Measurements from ENCODE around the gene UHRF2.
"Not testable (repeated sequence)": the region's sequence is repeated elsewhere in the genome, so short reads cannot be mapped to it uniquely, and the experiment has no call there.

The UHRF2 gene, protein sequence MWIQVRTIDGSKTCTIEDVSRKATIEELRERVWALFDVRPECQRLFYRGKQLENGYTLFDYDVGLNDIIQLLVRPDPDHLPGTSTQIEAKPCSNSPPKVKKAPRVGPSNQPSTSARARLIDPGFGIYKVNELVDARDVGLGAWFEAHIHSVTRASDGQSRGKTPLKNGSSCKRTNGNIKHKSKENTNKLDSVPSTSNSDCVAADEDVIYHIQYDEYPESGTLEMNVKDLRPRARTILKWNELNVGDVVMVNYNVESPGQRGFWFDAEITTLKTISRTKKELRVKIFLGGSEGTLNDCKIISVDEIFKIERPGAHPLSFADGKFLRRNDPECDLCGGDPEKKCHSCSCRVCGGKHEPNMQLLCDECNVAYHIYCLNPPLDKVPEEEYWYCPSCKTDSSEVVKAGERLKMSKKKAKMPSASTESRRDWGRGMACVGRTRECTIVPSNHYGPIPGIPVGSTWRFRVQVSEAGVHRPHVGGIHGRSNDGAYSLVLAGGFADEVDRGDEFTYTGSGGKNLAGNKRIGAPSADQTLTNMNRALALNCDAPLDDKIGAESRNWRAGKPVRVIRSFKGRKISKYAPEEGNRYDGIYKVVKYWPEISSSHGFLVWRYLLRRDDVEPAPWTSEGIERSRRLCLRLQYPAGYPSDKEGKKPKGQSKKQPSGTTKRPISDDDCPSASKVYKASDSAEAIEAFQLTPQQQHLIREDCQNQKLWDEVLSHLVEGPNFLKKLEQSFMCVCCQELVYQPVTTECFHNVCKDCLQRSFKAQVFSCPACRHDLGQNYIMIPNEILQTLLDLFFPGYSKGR

DNA sequence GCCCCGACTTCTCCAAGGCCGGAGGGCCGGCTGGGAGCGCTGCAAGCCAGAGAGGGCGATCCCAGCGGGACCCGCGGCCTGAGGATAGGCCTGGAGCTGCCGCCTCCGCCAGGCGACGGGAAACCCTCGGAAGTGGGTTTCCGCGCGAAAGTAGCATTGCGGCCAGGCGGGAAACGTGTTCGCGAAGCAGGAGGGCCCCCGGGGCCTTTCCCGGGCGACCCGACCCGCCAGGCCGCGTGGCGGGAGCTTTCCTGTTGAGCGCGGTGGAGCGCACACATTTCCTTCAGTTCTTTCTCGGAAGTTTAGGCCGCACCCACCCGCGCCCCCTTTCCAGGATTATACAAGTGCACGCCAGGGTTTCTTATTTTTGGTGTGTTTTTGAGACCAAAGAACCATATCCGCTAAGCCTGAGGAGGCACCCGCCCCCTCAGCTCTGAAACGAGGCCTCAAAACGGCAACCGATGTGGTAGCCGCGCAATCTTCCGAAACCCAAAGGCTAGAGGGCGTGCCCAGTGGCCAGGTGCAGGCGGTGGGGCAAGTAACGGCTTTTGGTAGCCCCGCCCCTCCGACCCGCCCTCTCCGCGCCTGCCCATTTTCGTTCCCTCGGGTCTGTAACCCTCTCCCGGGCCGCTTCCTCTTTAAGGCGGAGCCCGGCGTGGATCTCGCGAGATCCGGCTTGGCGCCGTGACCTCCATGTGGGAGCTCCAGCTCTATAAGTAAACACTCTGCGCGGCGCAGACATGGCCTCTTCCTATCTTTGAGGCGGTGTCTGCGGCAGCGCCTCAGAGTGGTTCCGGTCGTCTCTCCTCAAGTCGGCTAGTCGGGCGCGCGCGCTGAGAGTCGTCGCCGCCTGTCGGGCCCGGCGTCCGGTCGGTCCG, at the start of gene UHRF2:
TSS of gene UHRF2 (plus strand) at position 713 of the 878 bp plus-strand sequence. CDS start 292 bp downstream, outside the sequence.
- Histone ChIP-seq H3K36me3 (ENCODE audit: control insufficient read depth, insufficient read depth, low read length) (0 out of 2 replicates have a peak, but pooled peaks cover 2% of the 10 kb centered on the region), H3K9ac (ENCODE audit: low read depth, low read length) (peak within 1 kb of the TSS; percentile 91), H3K9me3 (ENCODE audit: control insufficient read depth, insufficient read depth, low read length) (no peaks in the 10 kb centered on the region), H3K4me1 (ENCODE audit: control insufficient read depth, insufficient read depth, low read length) (peaks cover 19% of the 10 kb centered on the region), H3K27ac (ENCODE audit: low read depth, low read length) (peak within 1 kb of the TSS; percentile 77), H3K27me3 (ENCODE audit: control insufficient read depth, insufficient read depth, low read length) (peaks cover 14% of the 10 kb centered on the region), H3K4me3 (ENCODE audit: low read depth, low read length) (peak within 1 kb of the TSS; percentile 97)

DNA sequence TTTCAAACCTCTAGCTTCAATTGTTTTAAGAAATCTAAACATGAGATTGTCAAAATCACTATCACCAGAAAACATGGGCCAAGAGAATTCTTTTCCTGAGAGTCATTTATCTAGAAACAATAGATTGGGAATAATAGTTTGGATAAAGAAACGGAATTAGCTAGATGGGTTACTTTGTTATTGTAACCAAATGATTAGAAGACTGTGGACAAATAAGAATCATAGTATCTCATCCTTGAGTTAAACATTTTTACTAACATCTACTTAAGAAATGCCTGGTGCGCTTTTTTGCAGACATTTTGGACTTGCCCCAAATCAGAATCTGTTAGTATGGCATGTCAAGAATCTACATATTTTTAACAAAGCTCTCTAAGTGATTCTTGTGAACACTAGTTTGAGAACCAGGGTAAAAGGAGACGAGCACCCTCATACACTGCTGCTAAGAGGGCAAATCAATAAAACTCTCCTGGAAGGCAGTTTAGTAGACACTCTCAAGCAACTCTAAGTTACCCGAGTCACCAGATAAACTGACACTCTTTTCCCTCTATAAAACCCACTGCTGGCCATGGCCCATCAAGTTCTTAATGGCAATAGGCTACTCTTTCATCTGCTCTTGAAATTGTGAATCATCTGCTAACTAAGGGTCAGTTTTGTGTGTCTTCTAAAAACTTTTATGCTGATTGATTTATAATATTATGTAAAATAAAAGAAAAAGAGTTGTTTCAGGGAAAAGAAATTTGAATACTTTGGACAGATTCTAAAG, 45.7 kb upstream of the UHRF2 start:
- H3K4me1 ChIP-seq (ENCODE audit: control insufficient read depth, insufficient read depth, low read length), result no peaks in the 10 kb centered on the region
- H3K36me3 ChIP-seq (ENCODE audit: control insufficient read depth, insufficient read depth, low read length), result no peaks in the 10 kb centered on the region
- no peak overlapping the region for H3K4me3 ChIP-seq (ENCODE audit: low read depth, low read length)
- no peak overlapping the region for H3K27ac ChIP-seq (ENCODE audit: low read depth, low read length)
- H3K9ac ChIP-seq (ENCODE audit: low read depth, low read length), result no peak overlapping the region
- H3K9me3 ChIP-seq (ENCODE audit: control insufficient read depth, insufficient read depth, low read length), result peaks cover 10% of the 10 kb centered on the region
- H3K27me3 ChIP-seq (ENCODE audit: control insufficient read depth, insufficient read depth, low read length), result no peaks in the 10 kb centered on the region

DNA sequence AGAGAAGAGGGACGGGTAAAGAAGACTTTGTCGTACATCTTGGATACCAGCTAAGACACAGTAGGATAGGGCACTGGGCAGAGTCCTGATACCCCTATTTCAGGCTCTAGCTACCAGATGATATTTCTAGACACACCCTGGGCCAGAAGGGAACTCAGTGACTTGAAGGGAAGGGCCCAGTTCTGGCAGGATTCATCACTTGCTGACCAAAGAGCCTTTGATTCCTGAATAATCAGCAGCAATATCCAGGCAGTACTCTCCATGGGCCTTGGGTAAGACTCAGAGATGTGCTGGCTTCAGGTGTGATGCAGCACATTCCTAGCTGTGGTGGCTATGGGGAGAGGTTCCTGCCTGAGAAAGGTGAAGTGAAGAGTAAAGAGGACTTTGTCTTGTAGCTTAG, 44.2 kb upstream of the UHRF2 start:
- no peak overlapping the region for H3K27ac ChIP-seq (ENCODE audit: low read depth, low read length)
- H3K9me3 ChIP-seq (ENCODE audit: control insufficient read depth, insufficient read depth, low read length), result peaks cover 12% of the 10 kb centered on the region
- no peaks in the 10 kb centered on the region for H3K36me3 ChIP-seq (ENCODE audit: control insufficient read depth, insufficient read depth, low read length)
- H3K27me3 ChIP-seq (ENCODE audit: control insufficient read depth, insufficient read depth, low read length), result no peaks in the 10 kb centered on the region
- no peaks in the 10 kb centered on the region for H3K4me1 ChIP-seq (ENCODE audit: control insufficient read depth, insufficient read depth, low read length)
- no peak overlapping the region for H3K9ac ChIP-seq (ENCODE audit: low read depth, low read length)
- H3K4me3 ChIP-seq (ENCODE audit: low read depth, low read length), result no peak overlapping the region

DNA sequence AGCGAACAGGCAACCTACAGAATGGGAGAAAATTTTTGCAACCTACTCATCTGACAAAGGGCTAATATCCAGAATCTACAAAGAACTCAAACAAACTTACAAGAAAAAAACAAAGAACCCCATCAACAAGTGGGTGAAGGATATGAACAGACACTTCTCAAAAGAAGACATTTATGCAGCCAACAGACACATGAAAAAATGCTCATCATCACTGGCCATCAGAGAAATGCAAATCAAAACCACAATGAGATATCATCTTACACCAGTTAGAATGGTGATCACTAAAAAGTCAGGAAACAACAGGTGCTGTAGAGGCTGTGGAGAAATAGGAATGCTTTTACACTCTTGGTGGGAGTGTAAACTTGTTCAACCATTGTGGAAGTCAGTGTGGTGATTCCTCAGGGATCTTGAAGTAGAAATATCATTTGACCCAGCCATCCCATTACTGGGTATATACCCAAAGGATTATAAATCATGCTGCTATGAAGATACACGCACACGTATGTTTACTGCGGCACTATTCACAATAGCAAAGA, 31.5 kb upstream of the UHRF2 start:
- not testable (repeated sequence) for H3K27ac ChIP-seq (ENCODE audit: low read depth, low read length); H3K36me3 ChIP-seq (ENCODE audit: control insufficient read depth, insufficient read depth, low read length); H3K4me1 ChIP-seq (ENCODE audit: control insufficient read depth, insufficient read depth, low read length); H3K27me3 ChIP-seq (ENCODE audit: control insufficient read depth, insufficient read depth, low read length); H3K9ac ChIP-seq (ENCODE audit: low read depth, low read length); H3K9me3 ChIP-seq (ENCODE audit: control insufficient read depth, insufficient read depth, low read length); H3K4me3 ChIP-seq (ENCODE audit: low read depth, low read length)

DNA sequence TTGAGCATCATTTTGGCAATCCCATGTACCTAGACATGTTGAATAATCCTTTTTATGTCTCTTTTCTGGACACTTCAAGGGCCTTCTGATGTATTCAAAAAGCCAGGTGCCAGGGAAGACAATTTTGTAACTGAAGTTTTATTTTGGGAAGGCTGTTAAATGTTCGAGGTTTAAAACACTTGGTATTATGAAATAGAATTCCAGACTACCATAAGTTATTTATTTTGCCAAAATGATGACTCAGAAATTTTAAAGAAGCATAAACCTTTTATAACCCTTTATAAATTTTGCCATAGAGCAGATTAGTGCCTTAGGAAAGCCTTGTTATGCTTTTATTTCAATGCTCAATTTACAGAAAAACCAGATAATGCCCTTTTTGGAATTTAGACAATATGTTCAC, 30.3 kb upstream of the UHRF2 start:
- H3K9me3 ChIP-seq (ENCODE audit: control insufficient read depth, insufficient read depth, low read length), result no peaks in the 10 kb centered on the region

DNA sequence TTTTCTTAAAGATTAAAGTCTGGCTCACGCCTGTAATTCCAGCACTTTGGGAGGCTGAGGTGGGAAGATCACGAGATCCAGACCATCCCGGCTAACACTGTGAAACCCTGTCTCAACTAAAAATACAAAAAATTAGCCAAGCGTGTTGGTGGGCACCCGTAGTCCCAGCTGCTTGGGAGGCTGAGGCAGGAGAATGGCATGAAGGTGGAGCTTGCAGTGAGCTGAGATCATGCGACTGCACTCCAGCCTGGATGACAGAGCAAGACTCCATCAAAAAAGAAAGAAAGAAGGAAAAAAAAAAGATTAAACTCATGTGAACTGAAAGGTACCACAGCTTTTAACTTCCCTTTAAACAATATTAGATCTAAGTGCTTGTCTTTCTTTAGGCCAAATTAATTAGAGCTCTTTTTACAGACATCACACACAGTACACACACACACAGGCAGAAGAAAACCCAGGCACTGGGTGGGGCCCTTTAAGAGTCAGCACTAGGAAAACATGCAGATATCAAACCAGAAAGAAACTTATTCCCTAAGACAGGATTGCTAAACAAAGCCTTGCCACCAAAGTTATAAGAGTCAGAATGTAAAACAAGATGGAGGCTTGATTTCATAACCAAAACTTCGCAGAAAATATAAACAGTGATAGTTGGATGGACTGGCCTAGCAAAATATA, 29.3 kb upstream of the UHRF2 start:
- H3K27ac ChIP-seq (ENCODE audit: low read depth, low read length), result no peak overlapping the region
- H3K4me3 ChIP-seq (ENCODE audit: low read depth, low read length), result no peak overlapping the region
- no peaks in the 10 kb centered on the region for H3K9me3 ChIP-seq (ENCODE audit: control insufficient read depth, insufficient read depth, low read length)
- no peak overlapping the region for H3K9ac ChIP-seq (ENCODE audit: low read depth, low read length)
- H3K4me1 ChIP-seq (ENCODE audit: control insufficient read depth, insufficient read depth, low read length), result no peaks in the 10 kb centered on the region
- no peaks in the 10 kb centered on the region for H3K27me3 ChIP-seq (ENCODE audit: control insufficient read depth, insufficient read depth, low read length)
- no peaks in the 10 kb centered on the region for H3K36me3 ChIP-seq (ENCODE audit: control insufficient read depth, insufficient read depth, low read length)

More for the DNA sequence above, 30.3 kb upstream of the UHRF2 start:
- no peaks in the 10 kb centered on the region for H3K36me3 ChIP-seq (ENCODE audit: control insufficient read depth, insufficient read depth, low read length)
- no peak overlapping the region for H3K27ac ChIP-seq (ENCODE audit: low read depth, low read length)
- H3K4me3 ChIP-seq (ENCODE audit: low read depth, low read length), result no peak overlapping the region
- no peaks in the 10 kb centered on the region for H3K27me3 ChIP-seq (ENCODE audit: control insufficient read depth, insufficient read depth, low read length)
- no peak overlapping the region for H3K9ac ChIP-seq (ENCODE audit: low read depth, low read length)
- H3K4me1 ChIP-seq (ENCODE audit: control insufficient read depth, insufficient read depth, low read length), result no peaks in the 10 kb centered on the region

DNA sequence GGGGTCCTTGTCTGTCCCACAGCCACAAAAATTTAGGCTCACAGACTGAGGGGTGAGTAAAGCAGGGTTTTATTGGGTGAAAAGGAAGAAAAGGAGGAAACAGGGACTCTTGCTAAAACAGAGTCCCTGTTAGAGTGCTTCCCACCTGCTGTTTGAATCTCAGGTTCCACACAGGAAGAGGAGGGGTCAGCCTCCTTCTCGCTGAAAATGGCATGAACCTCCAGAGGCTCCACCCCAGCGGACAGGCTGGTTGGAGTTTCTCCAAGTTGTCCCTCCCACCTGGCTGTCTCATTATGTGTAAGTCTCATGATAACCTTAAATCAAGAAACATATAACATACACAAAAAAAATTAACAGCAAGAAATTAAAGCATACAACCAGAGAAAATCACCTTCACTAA, 28.3 kb upstream of the UHRF2 start:
- H3K27me3 ChIP-seq (ENCODE audit: control insufficient read depth, insufficient read depth, low read length), result no peaks in the 10 kb centered on the region
- no peaks in the 10 kb centered on the region for H3K4me1 ChIP-seq (ENCODE audit: control insufficient read depth, insufficient read depth, low read length)
- no peak overlapping the region for H3K4me3 ChIP-seq (ENCODE audit: low read depth, low read length)
- no peaks in the 10 kb centered on the region for H3K36me3 ChIP-seq (ENCODE audit: control insufficient read depth, insufficient read depth, low read length)
- no peak overlapping the region for H3K9ac ChIP-seq (ENCODE audit: low read depth, low read length)
- no peak overlapping the region for H3K27ac ChIP-seq (ENCODE audit: low read depth, low read length)
- no peaks in the 10 kb centered on the region for H3K9me3 ChIP-seq (ENCODE audit: control insufficient read depth, insufficient read depth, low read length)

DNA sequence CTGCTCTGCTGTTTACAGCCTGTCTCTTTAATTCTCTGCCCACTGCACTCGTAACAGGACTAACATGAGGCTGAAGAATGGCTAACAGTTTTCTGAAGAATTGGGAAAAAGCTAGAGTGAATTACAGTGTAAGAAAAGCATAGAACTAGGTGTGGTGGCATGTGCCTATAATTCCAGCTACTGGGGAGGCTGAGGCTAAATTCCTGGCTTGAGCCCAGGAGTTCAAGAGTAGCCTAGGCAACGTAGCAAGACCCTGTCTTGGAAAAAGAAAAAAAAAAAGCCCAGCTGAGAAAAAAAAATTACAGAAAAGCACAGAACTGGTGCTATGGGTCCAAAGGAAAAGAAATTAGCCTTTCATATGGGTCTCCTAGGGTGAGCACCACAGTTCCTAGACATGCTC, 13.9 kb upstream of the UHRF2 start:
- Histone ChIP-seq H3K4me1 (ENCODE audit: control insufficient read depth, insufficient read depth, low read length) (no peaks in the 10 kb centered on the region), H3K4me3 (ENCODE audit: low read depth, low read length) (no peak overlapping the region), H3K27ac (ENCODE audit: low read depth, low read length) (no peak overlapping the region), H3K9ac (ENCODE audit: low read depth, low read length) (no peak overlapping the region), H3K9me3 (ENCODE audit: control insufficient read depth, insufficient read depth, low read length) (no peaks in the 10 kb centered on the region), H3K27me3 (ENCODE audit: control insufficient read depth, insufficient read depth, low read length) (0 out of 2 replicates have a peak, but pooled peaks cover 4% of the 10 kb centered on the region), H3K36me3 (ENCODE audit: control insufficient read depth, insufficient read depth, low read length) (no peaks in the 10 kb centered on the region)

DNA sequence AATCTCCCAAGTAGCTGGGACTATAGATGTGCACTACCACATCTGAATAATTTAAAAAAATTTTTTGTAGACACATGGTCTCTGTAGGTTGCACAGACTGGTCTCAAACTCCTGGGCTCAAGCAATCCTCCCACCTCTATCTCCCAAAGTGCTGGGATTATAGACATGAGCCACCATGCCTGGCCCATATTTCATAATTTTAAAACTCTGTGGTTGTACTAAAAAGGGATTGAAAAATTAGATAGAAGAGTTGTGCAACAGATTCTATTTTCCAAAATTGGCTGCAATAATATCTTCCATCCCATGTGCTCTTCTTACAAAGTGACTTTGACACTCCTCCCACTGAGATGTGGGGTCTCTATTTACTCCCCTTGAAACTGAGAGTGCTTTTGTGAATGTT, 7.6 kb upstream of the UHRF2 start:
- no peak overlapping the region for H3K9ac ChIP-seq (ENCODE audit: low read depth, low read length)
- no peak overlapping the region for H3K4me3 ChIP-seq (ENCODE audit: low read depth, low read length)
- H3K36me3 ChIP-seq (ENCODE audit: control insufficient read depth, insufficient read depth, low read length), result no peaks in the 10 kb centered on the region
- no peak overlapping the region for H3K27ac ChIP-seq (ENCODE audit: low read depth, low read length)
- H3K9me3 ChIP-seq (ENCODE audit: control insufficient read depth, insufficient read depth, low read length), result no peaks in the 10 kb centered on the region
- no peaks in the 10 kb centered on the region for H3K27me3 ChIP-seq (ENCODE audit: control insufficient read depth, insufficient read depth, low read length)
- H3K4me1 ChIP-seq (ENCODE audit: control insufficient read depth, insufficient read depth, low read length), result no peaks in the 10 kb centered on the region
